Central memory CD8-positive, alpha-beta T cell (primary cell): ENCODE measurements around the gene PAM16.
"Not testable (repeated sequence)": the region's sequence is repeated elsewhere in the genome, so short reads cannot be mapped to it uniquely, and the experiment has no call there.

Source experiments
- ATAC-seq: fragments of 150-1000 bp; cut with Tn5 transposase; replicated peaks from 2 replicates; pipeline ENCODE4 v1.10.0; 2022; ENCODE audit warnings: mild to moderate bottlenecking, moderate FRiP score, moderate number of reproducible peaks; ENCODE audit not compliant: poor library complexity, severe bottlenecking; ENCODE audit errors: extremely low read depth
- DNase-seq, 2 donors: peaks; one replicate each; pipeline ENCODE4 v3.0.0; 2021; ENCODE audit warnings: low spot score in 2 of 2
- H3K27ac Mint-ChIP-seq: one replicate; pipeline ENCODE4 v1.8.0; 2022; ENCODE audit warnings: low read depth, mild to moderate bottlenecking, moderate library complexity, mixed read lengths
- H3K27me3 Mint-ChIP-seq: one replicate; pipeline ENCODE4 v1.8.0; 2022; ENCODE audit warnings: mixed read lengths
- H3K36me3 Mint-ChIP-seq: one replicate; pipeline ENCODE4 v1.8.0; 2022; ENCODE audit warnings: mild to moderate bottlenecking, moderate library complexity, mixed read lengths; ENCODE audit not compliant: insufficient read depth
- H3K4me1 Mint-ChIP-seq: one replicate; pipeline ENCODE4 v1.8.0; 2022; ENCODE audit warnings: mixed read lengths
- H3K4me3 Mint-ChIP-seq: one replicate; pipeline ENCODE4 v1.8.0; 2022; ENCODE audit warnings: mild to moderate bottlenecking, moderate library complexity, mixed read lengths
- H3K9me3 Mint-ChIP-seq: one replicate; pipeline ENCODE4 v1.8.0; 2022; ENCODE audit warnings: mixed read lengths

Gene PAM16

GRCh38 chr16:4339455-4339854 is 11.7 kb downstream of the PAM16 start:
- DNase-seq: no peak
- H3K36me3 Mint-ChIP-seq: peaks cover 5% of the 10 kb centered on the region
- no peaks in the 10 kb centered on the region for H3K27me3 Mint-ChIP-seq

GRCh38 chr16:4338712-4339299 is 12.3 kb downstream of the PAM16 start:
- no peaks in the 10 kb centered on the region for H3K4me1 Mint-ChIP-seq
- no peak overlapping the region for H3K27ac Mint-ChIP-seq
- H3K36me3 Mint-ChIP-seq: peaks cover 5% of the 10 kb centered on the region
- no peaks in the 10 kb centered on the region for H3K27me3 Mint-ChIP-seq
- no peaks in the 10 kb centered on the region for H3K9me3 Mint-ChIP-seq
- no peak for ATAC-seq
- no peak overlapping the region for H3K4me3 Mint-ChIP-seq
- no peak for DNase-seq

More at GRCh38 chr16:4339455-4339854, 11.7 kb downstream of the PAM16 start:
- Mint-ChIP-seq H3K4me3 (no peak overlapping the region), H3K4me1 (no peaks in the 10 kb centered on the region), H3K9me3 (no peaks in the 10 kb centered on the region), H3K27ac (no peak overlapping the region)
- no peak for ATAC-seq

- DNase-seq: no peak
- Mint-ChIP-seq H3K27me3 (no peaks in the 10 kb centered on the region), H3K4me3 (no peak overlapping the region), H3K27ac (no peak overlapping the region), H3K4me1 (no peaks in the 10 kb centered on the region), H3K9me3 (no peaks in the 10 kb centered on the region), H3K36me3 (peaks cover 5% of the 10 kb centered on the region)
- ATAC-seq: no peak
Observed at GRCh38 chr16:4338125-4338582, 13.0 kb downstream of the PAM16 start.

GRCh38 chr16:4337540-4338088 is 13.5 kb downstream of the PAM16 start:
- DNase-seq (no peak), ATAC-seq (no peak)
- H3K27me3 Mint-ChIP-seq: no peaks in the 10 kb centered on the region
- H3K4me1 Mint-ChIP-seq: no peaks in the 10 kb centered on the region
- no peak overlapping the region for H3K4me3 Mint-ChIP-seq
- H3K36me3 Mint-ChIP-seq: peaks cover 5% of the 10 kb centered on the region
- no peaks in the 10 kb centered on the region for H3K9me3 Mint-ChIP-seq
- H3K27ac Mint-ChIP-seq: no peak overlapping the region

GRCh38 chr16:4336701-4337539 is 14.2 kb downstream of the PAM16 start:
- Mint-ChIP-seq H3K36me3 (peaks cover 5% of the 10 kb centered on the region), H3K4me3 (no peak overlapping the region), H3K27ac (no peak overlapping the region), H3K9me3 (no peaks in the 10 kb centered on the region), H3K4me1 (no peaks in the 10 kb centered on the region), H3K27me3 (no peaks in the 10 kb centered on the region)
- ATAC-seq: no peak
- DNase-seq: no peak

- no peak overlapping the region for H3K4me3 Mint-ChIP-seq
- no peaks in the 10 kb centered on the region for H3K27me3 Mint-ChIP-seq
- no peaks in the 10 kb centered on the region for H3K4me1 Mint-ChIP-seq
- peaks cover 3% of the 10 kb centered on the region for H3K36me3 Mint-ChIP-seq
- H3K9me3 Mint-ChIP-seq: no peaks in the 10 kb centered on the region
- DNase-seq (no peak), ATAC-seq (no peak)
- H3K27ac Mint-ChIP-seq: no peak overlapping the region
Observed at GRCh38 chr16:4334724-4335495, 16.2 kb downstream of the PAM16 start.

GRCh38 chr16:4333714-4334113 is 17.4 kb downstream of the PAM16 start:
- not testable (repeated sequence) for DNase-seq, H3K9me3 Mint-ChIP-seq, H3K27ac Mint-ChIP-seq, H3K4me1 Mint-ChIP-seq, H3K36me3 Mint-ChIP-seq, ATAC-seq, H3K27me3 Mint-ChIP-seq, H3K4me3 Mint-ChIP-seq

GRCh38 chr16:4333308-4333638 is 17.8 kb downstream of the PAM16 start:
- Mint-ChIP-seq H3K27ac (no peak overlapping the region), H3K9me3 (no peaks in the 10 kb centered on the region), H3K4me3 (no peak overlapping the region), H3K36me3 (peaks cover 3% of the 10 kb centered on the region), H3K4me1 (no peaks in the 10 kb centered on the region), H3K27me3 (no peaks in the 10 kb centered on the region)
- DNase-seq (no peak), ATAC-seq (no peak)

GRCh38 chr16:4332623-4333307 is 18.4 kb downstream of the PAM16 start:
- no peak overlapping the region for H3K27ac Mint-ChIP-seq
- no peaks in the 10 kb centered on the region for H3K4me1 Mint-ChIP-seq
- ATAC-seq: no peak
- peaks cover 3% of the 10 kb centered on the region for H3K36me3 Mint-ChIP-seq
- H3K4me3 Mint-ChIP-seq: no peak overlapping the region
- no peaks in the 10 kb centered on the region for H3K27me3 Mint-ChIP-seq
- DNase-seq: no peak
- H3K9me3 Mint-ChIP-seq: no peaks in the 10 kb centered on the region

- Mint-ChIP-seq H3K4me1 (no peaks in the 10 kb centered on the region), H3K9me3 (no peaks in the 10 kb centered on the region), H3K4me3 (no peak overlapping the region), H3K27me3 (no peaks in the 10 kb centered on the region), H3K36me3 (peaks cover 3% of the 10 kb centered on the region), H3K27ac (no peak overlapping the region)
- DNase-seq: no peak
- no peak for ATAC-seq
Observed at GRCh38 chr16:4332083-4332482, 19.0 kb downstream of the PAM16 start.

- Mint-ChIP-seq H3K4me3 (no peak overlapping the region), H3K27ac (no peak overlapping the region), H3K27me3 (no peaks in the 10 kb centered on the region), H3K9me3 (no peaks in the 10 kb centered on the region), H3K36me3 (no peaks in the 10 kb centered on the region), H3K4me1 (no peaks in the 10 kb centered on the region)
- DNase-seq (peak; percentile 51 to 59), ATAC-seq (no peak)
Observed at GRCh38 chr16:4330277-4330874, 20.7 kb downstream of the PAM16 start.
